AG08396 (cell line): Measurements from ENCODE around the gene REXO1.

ENCODE experiments used
- DNase-seq: peaks from one replicate; pipeline ENCODE4 v3.0.0; 2012; ENCODE audit warnings: low spot score, mixed read lengths

The REXO1 gene

GRCh38 chr19:1828279-1829238 is 19.7 kb downstream of the REXO1 start:
- DNase-seq, result no peak

GRCh38 chr19:1827566-1828278 is 20.6 kb downstream of the REXO1 start:
- no peak for DNase-seq

DNA sequence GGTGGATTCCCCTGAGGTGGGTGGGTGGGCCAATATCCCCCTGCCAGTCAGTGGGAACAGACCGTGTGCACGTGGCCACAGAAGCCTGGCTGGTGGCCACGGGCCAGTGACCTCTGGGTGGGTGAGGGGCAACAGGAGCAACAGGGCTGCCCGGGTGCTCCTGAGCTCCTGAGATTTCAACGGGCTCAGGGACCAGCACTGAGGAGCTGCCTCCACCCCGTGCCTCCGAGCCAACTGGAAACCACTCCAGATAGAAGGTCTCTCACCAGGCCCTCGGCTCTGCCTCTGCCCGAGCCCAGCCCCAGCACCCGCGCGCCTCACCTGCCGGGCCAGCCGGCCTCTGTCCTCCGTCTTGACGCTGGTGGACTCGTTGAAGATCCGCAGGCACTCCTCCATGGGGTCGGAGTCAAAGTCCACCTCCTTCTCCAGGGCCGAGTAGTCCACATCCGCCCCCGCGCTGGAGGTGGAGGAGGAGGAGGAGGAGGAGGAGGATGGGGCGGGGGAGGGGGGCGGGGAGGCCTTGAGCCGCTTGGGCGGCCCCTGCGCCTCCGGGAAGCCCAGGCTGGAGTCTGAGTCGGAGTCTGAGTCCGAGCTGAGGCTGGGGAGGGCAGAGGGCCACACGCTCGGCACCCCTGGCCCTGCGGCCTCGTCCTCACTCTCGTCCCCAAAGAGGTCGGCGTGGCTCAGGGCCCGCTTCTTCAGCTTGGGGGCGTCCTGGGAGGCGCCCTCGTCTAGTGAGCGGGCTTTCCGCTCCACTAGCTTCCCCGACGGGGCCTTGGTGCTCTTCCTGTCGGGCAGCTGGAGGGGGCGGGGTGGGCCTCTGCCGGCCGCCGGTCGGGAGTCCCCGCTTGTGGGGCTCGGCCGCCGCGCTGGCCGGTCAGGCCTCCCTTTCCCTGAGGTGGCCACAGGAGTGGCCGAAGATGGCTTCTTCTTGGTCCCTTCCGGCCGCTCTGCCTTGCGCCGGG is 21.4 kb downstream of the REXO1 start:
- no peak for DNase-seq

DNA sequence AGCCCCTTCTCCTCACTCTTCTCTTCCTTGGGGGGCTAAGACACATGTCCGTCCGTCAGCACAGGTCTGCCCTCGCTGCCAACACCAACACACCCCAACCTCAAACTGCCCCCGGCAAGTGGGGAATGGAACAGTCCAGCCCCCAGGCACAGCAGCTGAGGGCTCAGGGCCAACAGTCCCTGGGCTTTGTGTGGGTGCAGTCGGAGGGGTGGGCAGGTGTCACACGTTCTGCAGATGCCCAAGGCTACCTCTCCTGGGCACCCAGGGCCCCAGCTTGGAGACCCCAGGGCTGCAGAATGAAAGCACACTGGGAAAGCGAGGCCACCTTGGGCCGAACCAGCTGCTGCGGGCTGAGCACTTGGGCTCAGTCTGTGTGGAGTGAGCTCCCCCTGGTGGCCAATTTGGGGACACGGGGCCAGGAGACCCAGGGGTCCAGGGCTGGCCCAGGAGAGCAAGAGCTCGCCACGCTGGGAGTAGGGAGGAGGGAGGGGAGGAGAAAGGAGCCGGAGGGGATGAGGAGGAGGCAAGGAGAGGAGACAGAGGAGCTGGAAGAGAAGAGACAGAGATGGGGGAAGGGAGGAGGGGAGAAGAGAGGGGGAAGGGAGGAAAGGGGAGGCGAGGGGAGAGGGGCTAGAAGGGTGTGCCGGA is 22.2 kb downstream of the REXO1 start:
- DNase-seq, result peak; percentile 96

DNA sequence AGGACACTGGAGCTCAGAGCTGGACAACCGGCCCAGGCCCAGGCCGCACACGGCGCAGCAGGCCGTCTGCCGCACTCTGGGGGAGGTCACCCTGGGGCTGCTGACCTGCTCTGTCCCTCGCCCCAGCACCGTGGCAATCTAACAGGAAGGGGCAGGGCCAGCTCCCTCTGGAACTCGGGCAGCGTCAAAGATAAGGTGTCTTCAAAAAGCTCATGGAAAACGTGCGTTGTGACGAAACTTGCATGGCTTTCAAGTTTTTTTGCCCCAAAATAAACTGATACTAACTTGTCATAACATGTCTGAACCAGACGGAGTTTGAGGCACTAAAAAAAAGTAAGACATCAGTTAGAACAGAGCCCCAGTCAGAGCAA is 24.0 kb downstream of the REXO1 start:
- no peak for DNase-seq

DNA sequence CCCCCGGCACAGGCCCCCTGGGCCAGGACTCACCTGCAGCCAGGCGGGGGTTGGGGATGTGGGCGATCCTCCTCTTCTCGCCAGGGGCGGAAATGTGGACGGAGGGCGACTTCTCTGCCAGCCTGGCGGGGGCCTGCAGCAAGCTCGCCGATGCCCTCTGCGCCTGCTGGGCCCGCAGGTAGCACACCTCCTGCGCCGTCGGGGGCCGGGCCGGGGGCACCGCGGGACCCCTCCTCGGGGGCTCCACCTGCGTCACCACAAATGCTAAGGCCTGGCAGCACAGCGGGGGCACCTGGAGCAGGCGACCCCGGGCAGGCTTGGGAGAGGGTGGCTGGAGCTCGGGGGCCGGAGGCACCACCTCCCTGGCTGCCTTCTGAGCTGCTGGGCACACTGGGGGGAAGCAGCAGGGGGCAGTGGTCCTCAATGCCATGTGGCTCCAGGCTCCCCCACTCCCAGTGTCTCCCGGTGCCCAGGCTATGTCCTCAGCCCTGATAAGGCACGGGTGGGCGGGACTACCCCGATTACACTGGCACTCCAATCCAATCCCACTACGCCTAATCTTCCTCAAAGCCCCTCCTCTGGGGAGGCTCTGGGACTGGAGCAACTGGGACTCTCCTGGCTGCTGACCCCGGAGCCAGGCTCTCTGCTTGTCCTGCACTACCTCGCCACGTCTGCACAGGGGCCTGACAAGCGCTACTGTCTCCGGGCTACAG is 24.6 kb downstream of the REXO1 start:
- DNase-seq, result no peak

GRCh38 chr19:1823020-1823419 is 25.3 kb downstream of the REXO1 start:
- no peak for DNase-seq

DNA sequence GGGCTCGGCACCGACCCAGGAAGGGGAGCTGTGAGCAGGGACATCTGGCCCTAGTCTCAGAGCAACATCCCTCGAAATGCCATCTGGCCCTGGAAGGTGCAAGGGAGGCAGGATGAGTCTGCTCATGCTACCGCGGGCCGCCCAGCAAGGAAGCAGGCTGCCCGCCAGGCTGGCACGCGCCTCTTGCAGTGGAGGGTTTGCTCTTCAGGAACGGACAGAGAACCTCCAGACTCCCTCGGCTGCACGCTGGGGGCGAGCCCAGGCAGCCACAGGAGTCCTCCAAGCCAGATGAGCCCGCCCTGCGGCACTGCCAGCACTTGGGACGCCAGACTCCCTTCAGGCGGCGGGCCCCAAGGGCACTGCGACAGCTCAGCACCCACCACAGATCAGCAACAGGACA is 26.1 kb downstream of the REXO1 start:
- DNase-seq, result no peak

DNA sequence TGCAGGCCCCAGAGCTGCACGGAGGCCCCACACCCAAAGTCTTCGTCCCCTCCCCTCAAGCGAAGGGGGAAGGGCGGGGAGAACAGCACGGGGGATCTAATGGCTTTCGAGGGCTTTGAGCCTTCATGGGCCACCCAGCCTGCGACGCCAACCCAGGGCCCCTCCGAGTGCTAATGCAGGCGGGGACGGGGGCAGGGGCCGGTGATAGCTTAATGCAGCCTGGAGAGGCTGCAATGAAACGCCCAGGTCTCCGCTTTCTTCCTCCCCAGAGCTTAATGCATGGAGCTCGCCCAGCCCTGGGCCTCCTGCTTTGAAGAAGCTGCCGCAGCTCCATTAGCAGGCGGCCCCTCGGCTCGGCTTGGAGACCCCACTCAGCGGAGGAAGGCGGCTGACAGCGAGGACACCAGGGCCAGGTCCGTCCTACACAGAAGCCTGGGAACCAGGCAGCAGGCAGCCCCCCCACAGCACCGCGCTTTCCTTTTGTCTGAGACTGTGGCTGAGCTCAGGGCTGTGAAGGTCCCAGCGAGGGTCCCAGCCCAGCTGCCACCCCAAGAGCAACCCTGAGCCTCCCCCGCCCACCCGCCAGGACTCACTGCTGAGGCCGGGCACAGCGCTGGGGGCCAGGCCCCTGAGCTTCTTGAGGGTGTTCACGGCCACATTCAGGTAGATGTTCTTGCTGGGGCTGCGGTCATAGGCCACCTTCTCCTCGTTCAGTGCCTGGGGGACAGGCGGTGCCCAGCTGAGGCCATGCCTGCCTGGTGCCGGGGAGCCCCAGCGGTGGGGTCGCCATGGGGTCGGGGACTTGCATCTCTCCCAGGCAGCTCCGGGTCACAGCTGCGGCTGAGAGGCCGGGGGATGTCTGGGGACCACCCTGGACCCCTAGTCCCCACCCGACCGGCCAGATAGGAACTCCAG is 28.7 kb downstream of the REXO1 start:
- no peak for DNase-seq

DNA sequence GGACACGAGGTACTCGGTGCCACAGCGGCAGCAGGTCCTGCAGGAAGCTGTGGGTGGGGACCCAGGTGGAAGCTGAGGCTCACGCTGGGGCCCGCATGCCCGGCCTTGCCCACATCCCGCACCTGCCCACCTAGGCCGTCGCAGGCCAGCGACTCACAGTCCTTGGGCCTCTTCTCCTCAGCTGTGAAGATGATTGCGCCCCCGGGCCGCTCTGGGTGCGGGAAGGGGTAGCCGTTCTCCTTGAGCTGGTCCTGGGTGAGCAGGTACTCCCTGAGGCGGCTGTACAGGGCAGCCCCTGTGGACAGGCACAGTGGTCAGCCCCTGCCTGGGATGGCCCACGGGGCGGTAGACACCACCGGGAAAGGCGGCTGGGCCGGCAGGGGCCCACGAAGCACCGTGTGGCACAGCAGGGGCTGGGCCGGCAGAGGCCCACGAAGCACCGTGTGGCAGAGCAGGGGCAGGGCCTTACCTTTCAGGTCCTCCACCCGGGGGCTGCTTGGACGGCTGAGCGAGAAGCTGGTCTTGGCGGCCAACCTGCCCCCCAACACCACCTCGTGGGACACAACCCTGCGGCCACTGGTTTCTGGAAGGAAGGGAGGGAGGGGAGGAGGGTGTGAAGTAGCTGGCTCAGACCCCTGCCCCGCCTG is 29.6 kb downstream of the REXO1 start:
- no peak for DNase-seq

DNA sequence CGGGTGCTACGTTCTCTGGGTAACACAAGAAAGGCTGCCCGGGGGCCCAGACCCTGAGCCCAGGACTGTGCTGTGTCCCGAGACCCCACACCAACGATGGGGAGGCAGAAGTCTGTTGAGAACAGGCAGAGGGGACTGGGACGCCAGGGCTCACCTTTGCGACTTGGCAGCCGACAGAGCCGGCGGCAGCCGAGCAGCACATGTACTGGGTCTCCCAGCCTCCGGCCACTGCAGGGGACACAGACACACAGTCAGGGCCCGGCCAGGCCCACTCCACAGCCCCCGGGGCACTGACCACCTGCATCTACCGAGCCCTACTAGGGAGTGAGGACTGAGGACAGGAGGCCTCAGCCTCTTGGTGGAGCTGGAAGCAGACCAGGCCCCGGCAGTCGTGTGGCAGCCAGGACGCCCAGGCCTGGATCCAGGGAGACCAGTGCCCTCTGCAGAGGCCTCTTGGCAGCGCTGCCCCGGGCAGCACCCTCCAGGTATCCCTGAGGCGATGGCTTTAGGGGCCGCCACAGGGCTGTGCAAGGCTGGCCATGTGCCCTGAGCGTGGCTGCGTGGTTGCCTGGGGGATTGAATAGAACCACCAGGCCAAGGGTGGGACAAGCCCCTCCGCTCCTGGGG is 30.6 kb downstream of the REXO1 start:
- no peak for DNase-seq

DNA sequence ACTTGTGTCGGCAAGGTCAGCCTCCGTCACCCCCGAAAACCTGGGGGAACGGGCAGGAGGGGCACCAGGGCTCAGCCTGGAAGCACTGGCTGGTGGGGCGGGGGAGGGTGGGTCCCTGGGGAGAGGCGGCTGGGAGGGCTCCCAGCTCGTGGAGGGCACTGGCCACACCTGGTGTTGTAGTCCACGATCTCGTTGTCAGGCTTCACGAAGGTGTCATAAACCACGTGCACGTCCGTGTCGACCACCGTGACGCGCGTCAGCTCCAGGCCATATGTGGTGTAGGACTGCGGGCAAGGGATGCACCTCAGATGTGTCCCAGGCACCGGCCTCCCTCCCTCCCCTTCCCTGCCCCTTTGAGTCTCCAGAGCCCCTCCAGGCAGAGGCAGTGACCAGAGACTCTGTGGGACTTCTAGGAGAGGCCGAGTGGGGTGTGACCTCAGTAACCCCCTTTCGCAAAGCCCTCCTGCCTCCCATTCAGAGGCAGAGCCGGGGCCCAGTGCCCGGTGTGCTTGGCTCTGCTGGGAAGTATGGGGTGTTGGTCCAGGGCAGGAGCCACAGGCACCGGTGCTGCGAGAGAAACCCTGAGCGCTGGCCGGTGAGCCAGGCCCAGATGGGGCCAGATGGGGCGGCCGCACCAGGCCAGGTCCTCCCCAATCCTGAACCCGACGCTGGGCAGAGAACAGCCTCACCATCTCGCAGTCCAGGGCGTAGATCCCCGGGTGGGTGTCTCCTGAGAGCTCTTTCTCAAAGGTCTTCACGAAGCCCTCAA is 31.6 kb downstream of the REXO1 start:
- DNase-seq, result no peak

DNA sequence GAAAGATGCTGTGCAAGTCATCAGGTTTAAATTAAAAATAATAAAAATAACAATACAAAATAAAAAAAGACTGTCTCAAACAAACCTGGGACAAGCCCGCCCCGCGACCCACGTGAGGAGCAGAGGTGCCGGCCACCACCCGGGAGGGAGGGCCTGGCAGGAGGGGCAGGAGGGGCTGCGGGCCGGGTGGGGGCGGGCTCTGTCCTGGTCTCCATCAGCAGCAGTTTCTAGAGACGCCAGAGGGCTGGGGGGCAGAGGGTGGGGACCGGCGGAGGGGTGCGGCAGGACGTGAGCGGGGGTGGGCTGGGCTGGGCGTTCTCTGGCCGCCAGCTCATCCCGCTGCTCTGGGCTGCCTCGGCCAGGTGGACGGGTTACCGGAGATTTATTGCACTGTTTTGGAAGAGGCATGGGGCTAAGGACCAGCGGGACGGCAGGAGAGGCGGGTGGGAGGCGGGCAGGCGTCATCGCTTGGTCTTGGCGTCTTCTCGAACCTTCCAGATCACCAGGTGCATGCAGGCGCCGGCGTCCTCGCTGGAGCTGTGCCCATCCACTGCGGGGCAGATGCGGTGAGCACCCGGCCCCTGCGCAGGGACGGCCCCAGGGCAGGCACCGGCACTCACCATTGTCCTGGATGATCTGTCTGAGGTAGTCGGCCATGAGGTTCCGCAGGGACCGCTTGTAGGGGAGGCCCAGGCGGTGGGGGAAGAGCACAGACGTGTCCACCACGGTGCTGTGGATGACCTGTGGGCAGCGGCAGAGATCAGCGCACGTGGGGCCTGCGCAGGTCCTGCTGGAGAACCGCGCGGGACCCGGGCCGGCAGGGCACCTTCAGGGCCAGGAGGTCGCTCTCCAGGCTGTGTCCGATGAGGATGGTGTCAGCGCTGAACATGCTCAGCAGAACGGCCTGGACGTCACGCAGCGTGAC is 32.4 kb downstream of the REXO1 start:
- DNase-seq, result no peak

DNA sequence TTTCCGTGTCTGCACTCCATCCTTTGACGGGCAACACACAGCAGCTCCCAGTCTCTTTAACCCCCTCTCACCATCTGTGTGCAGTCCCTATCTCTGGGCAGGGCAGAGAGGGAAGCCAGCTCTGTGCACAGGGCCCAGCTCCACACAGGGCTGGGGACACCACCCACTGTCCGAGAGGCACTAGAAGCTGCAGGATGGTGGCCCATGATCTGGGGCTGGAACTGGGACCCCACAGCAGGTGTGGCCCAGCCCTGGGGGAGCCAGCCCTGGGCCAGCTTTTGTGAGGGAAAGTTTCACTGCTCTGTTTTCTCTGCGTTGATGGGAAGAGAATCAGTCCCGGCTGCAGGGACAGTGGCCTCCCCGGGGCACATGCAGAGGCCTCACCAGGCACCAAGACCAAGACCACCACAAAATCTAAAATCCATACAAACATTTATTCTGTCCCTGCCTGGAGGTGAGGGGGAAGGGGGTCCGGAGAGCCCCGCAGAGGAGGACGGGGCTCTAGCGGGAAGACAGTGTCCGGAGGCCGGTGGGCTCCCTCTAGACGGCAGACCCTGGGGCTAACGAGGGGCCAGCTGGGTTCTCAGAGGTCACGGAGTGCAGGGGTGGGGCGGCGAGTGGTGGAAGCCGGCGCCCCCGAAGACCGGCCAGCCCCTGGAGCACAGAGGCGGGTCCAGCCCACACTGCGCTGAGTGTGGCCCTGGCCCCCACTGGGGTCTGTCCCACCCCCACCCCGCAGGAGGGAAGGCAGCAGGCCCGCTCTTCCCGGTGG is 33.3 kb downstream of the REXO1 start:
- no peak for DNase-seq

- DNase-seq, result no peak
Observed at GRCh38 chr19:1814391-1814790, 33.9 kb downstream of the REXO1 start.
